Rectal smooth muscle tissue (tissue), 1 donor: ENCODE measurements around the gene NCF2.

Experiments
- H3K27ac ChIP-seq: one replicate; pipeline ENCODE4 v1.7.0; 2013; ENCODE audit warnings: low read depth, low read length, inconsistent platforms
- H3K27me3 ChIP-seq: one replicate; pipeline ENCODE4 v1.7.0; 2013; ENCODE audit warnings: low read length; ENCODE audit not compliant: control insufficient read depth, insufficient read depth
- H3K36me3 ChIP-seq: one replicate; pipeline ENCODE4 v1.7.0; 2013; ENCODE audit warnings: low read length; ENCODE audit not compliant: control insufficient read depth, insufficient read depth
- H3K4me1 ChIP-seq: one replicate; pipeline ENCODE4 v1.7.0; 2013; ENCODE audit warnings: low read length; ENCODE audit not compliant: control insufficient read depth, insufficient read depth
- H3K4me3 ChIP-seq: one replicate; pipeline ENCODE4 v1.7.0; 2013; ENCODE audit warnings: low read length
- H3K9ac ChIP-seq: one replicate; pipeline ENCODE4 v1.7.0; 2013; ENCODE audit warnings: low read length

Gene NCF2

GRCh38 chr1:183592733-183593132 lies 2.5 kb upstream of the NCF2 start:
- Histone ChIP-seq H3K4me1 (peaks cover 4% of the 10 kb centered on the region), H3K27ac (no peak overlapping the region), H3K36me3 (no peaks in the 10 kb centered on the region), H3K27me3 (no peaks in the 10 kb centered on the region), H3K9ac (no peak overlapping the region), H3K4me3 (no peak overlapping the region)

GRCh38 chr1:183589874-183590243 lies 400 bp downstream of the NCF2 start:
- H3K36me3 ChIP-seq: no peaks in the 10 kb centered on the region
- H3K27ac ChIP-seq: no peak overlapping the region
- H3K4me1 ChIP-seq: no peaks in the 10 kb centered on the region
- H3K4me3 ChIP-seq: no peak overlapping the region
- H3K9ac ChIP-seq: no peak overlapping the region
- no peaks in the 10 kb centered on the region for H3K27me3 ChIP-seq

GRCh38 chr1:183589384-183589783 lies 875 bp downstream of the NCF2 start:
- Histone ChIP-seq H3K9ac (no peak overlapping the region), H3K27me3 (no peaks in the 10 kb centered on the region), H3K4me3 (no peak overlapping the region), H3K27ac (no peak overlapping the region), H3K36me3 (no peaks in the 10 kb centered on the region), H3K4me1 (no peaks in the 10 kb centered on the region)

GRCh38 chr1:183588827-183589226 lies 1.4 kb downstream of the NCF2 start:
- Histone ChIP-seq H3K27ac (no peak overlapping the region), H3K27me3 (no peaks in the 10 kb centered on the region), H3K4me3 (no peak overlapping the region), H3K4me1 (no peaks in the 10 kb centered on the region), H3K9ac (no peak overlapping the region), H3K36me3 (no peaks in the 10 kb centered on the region)

GRCh38 chr1:183586926-183587325 lies 3.3 kb downstream of the NCF2 start:
- Histone ChIP-seq H3K36me3 (no peaks in the 10 kb centered on the region), H3K27me3 (no peaks in the 10 kb centered on the region), H3K27ac (no peak overlapping the region), H3K4me3 (no peak overlapping the region), H3K4me1 (no peaks in the 10 kb centered on the region), H3K9ac (no peak overlapping the region)

GRCh38 chr1:183586455-183586854 lies 3.8 kb downstream of the NCF2 start:
- Histone ChIP-seq H3K27ac (no peak overlapping the region), H3K4me3 (no peak overlapping the region), H3K27me3 (no peaks in the 10 kb centered on the region), H3K36me3 (no peaks in the 10 kb centered on the region), H3K9ac (no peak overlapping the region), H3K4me1 (no peaks in the 10 kb centered on the region)

- Histone ChIP-seq H3K36me3 (no peaks in the 10 kb centered on the region), H3K4me1 (no peaks in the 10 kb centered on the region), H3K27ac (no peak overlapping the region), H3K9ac (no peak overlapping the region), H3K27me3 (no peaks in the 10 kb centered on the region), H3K4me3 (no peak overlapping the region)
These were observed 5.2 kb downstream of the NCF2 start for GRCh38 chr1:183585038-183585437.

- Histone ChIP-seq H3K27ac (no peak overlapping the region), H3K4me1 (no peaks in the 10 kb centered on the region), H3K36me3 (no peaks in the 10 kb centered on the region), H3K27me3 (no peaks in the 10 kb centered on the region), H3K4me3 (no peak overlapping the region), H3K9ac (no peak overlapping the region)
These were observed 6.1 kb downstream of the NCF2 start for GRCh38 chr1:183584147-183584546.

- H3K36me3 ChIP-seq: no peaks in the 10 kb centered on the region
- H3K27ac ChIP-seq: no peak overlapping the region
- H3K4me1 ChIP-seq: no peaks in the 10 kb centered on the region
- H3K27me3 ChIP-seq: no peaks in the 10 kb centered on the region
- H3K9ac ChIP-seq: no peak overlapping the region
- no peak overlapping the region for H3K4me3 ChIP-seq
These were observed 6.8 kb downstream of the NCF2 start for GRCh38 chr1:183583466-183583865.

- H3K27me3 ChIP-seq: no peaks in the 10 kb centered on the region
- no peaks in the 10 kb centered on the region for H3K36me3 ChIP-seq
- H3K4me1 ChIP-seq: no peaks in the 10 kb centered on the region
- H3K4me3 ChIP-seq: no peak overlapping the region
- H3K27ac ChIP-seq: peak overlapping the region; percentile 66
- H3K9ac ChIP-seq: no peak overlapping the region
These were observed 8.1 kb downstream of the NCF2 start for GRCh38 chr1:183582021-183582713.

- Histone ChIP-seq H3K4me1 (no peaks in the 10 kb centered on the region), H3K27me3 (no peaks in the 10 kb centered on the region), H3K9ac (no peak overlapping the region), H3K27ac (no peak overlapping the region), H3K4me3 (no peak overlapping the region), H3K36me3 (no peaks in the 10 kb centered on the region)
These were observed 10.0 kb downstream of the NCF2 start for GRCh38 chr1:183580281-183580682.

- H3K36me3 ChIP-seq: no peaks in the 10 kb centered on the region
- no peak overlapping the region for H3K27ac ChIP-seq
- H3K9ac ChIP-seq: no peak overlapping the region
- no peaks in the 10 kb centered on the region for H3K27me3 ChIP-seq
- no peaks in the 10 kb centered on the region for H3K4me1 ChIP-seq
- H3K4me3 ChIP-seq: no peak overlapping the region
These were observed 11.4 kb downstream of the NCF2 start for GRCh38 chr1:183578856-183579255.

GRCh38 chr1:183577897-183578465 lies 12.3 kb downstream of the NCF2 start:
- Histone ChIP-seq H3K27ac (no peak overlapping the region), H3K36me3 (no peaks in the 10 kb centered on the region), H3K4me3 (no peak overlapping the region), H3K27me3 (no peaks in the 10 kb centered on the region), H3K9ac (no peak overlapping the region), H3K4me1 (no peaks in the 10 kb centered on the region)
